Prostate gland (tissue), 2 donors: Measurements from ENCODE around the gene SNX17. TPM values are rescaled to one million over a fixed set of nuclear protein-coding genes. Genes with fewer than 3 reads are reported as not detected.
"Not testable (repeated sequence)": the region's sequence is repeated elsewhere in the genome, so short reads cannot be mapped to it uniquely, and the experiment has no call there.

Experiments used
- DNase-seq: peaks from one replicate; pipeline ENCODE4 v3.0.0-alpha.2; 2019; ENCODE audit warnings: low spot score
- H3K27ac ChIP-seq, 2 donors: fragments of 200-600 bp; sonication (generic); 2 replicates each; pipeline ENCODE4 v1.5.1; 2017 to 2019
- H3K27me3 ChIP-seq: fragments of 200-600 bp; sonication (generic); replicated peaks from 2 replicates; pipeline ENCODE4 v1.5.1; 2019; ENCODE audit not compliant: insufficient read depth
- H3K36me3 ChIP-seq, 2 donors: fragments of 200-600 bp; sonication (generic); 1 replicate in 1 of 2; 2 replicates in 1 of 2; pipeline versions ENCODE4 v1.5.1 to v1.8.1; 2017 to 2019
- H3K4me1 ChIP-seq: fragments of 200-600 bp; sonication (generic); replicated peaks from 2 replicates; pipeline ENCODE4 v1.5.1; 2019
- H3K4me3 ChIP-seq, 2 donors: fragments of 200-600 bp; sonication (generic); 2 replicates each; pipeline ENCODE4 v1.5.1; 2017 to 2019
- H3K9me3 ChIP-seq: fragments of 200-600 bp; sonication (generic); 2 replicates; pipeline ENCODE4 v1.5.1; 2017
- POLR2A ChIP-seq: fragments of 450-650 bp; IDR thresholded peaks from one replicate; pipeline ENCODE4 v1.6.1; 2016; ENCODE audit warnings: antibody characterized with exemption, mild to moderate bottlenecking
- POLR2AphosphoS5 ChIP-seq: sonication (generic); formaldehyde crosslinking; IDR thresholded peaks from one replicate; pipeline ENCODE4 v1.6.1; 2017; ENCODE audit warnings: antibody characterized with exemption
- WGBS: methylation state at CpG from one replicate; pipeline ENCODE4 v1.1.5; 2018; 5-methylcytosine and 5-hydroxymethylcytosine counted together
- intact Hi-C: fragments of 100-400 bp; cut with DNase I; formaldehyde crosslinking; loops from one replicate; pipeline ENCODE4 v1.14.2; 2022
- total RNA-seq, 2 donors: library from RNA; depleted of rRNA; stranded (reverse); fragments of >200 nt; gene quantifications; one replicate each; pipeline ENCODE4 v1.1.0, GENCODE V29; 2016
- TF ChIP-seq, protein P1 (sequence below), 4 experiments: fragments of 200-600 bp in 2 of 4; fragments of 450-650 bp in 2 of 4; sonication (generic) in 2 of 4; IDR thresholded peaks; 1 replicate in 3 of 4; 2 replicates in 1 of 4; pipeline ENCODE4 v1.5.1; 2016 to 2019; ENCODE audit warnings: antibody characterized with exemption in 4 of 4, mild to moderate bottlenecking in 2 of 4, moderate library complexity in 2 of 4

Gene SNX17
- total RNA-seq, 2 donors from 2014 or later: 127 to 134 TPM

- TF ChIP-seq, protein P1, sequence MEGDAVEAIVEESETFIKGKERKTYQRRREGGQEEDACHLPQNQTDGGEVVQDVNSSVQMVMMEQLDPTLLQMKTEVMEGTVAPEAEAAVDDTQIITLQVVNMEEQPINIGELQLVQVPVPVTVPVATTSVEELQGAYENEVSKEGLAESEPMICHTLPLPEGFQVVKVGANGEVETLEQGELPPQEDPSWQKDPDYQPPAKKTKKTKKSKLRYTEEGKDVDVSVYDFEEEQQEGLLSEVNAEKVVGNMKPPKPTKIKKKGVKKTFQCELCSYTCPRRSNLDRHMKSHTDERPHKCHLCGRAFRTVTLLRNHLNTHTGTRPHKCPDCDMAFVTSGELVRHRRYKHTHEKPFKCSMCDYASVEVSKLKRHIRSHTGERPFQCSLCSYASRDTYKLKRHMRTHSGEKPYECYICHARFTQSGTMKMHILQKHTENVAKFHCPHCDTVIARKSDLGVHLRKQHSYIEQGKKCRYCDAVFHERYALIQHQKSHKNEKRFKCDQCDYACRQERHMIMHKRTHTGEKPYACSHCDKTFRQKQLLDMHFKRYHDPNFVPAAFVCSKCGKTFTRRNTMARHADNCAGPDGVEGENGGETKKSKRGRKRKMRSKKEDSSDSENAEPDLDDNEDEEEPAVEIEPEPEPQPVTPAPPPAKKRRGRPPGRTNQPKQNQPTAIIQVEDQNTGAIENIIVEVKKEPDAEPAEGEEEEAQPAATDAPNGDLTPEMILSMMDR (IDR thresholded peaks at IDR 0.05): no peak
- TF ChIP-seq POLR2AphosphoS5: no peak
- TF ChIP-seq POLR2A: no peak
- no peak overlapping the region for H3K4me3 ChIP-seq
- no peaks in the 10 kb centered on the region for H3K27me3 ChIP-seq
- no peaks in the 10 kb centered on the region for H3K36me3 ChIP-seq
- no peak for DNase-seq
- H3K4me1 ChIP-seq: peaks cover 4% of the 10 kb centered on the region
- no peaks in the 10 kb centered on the region for H3K9me3 ChIP-seq
- 88% methylated on average over 7 of the region's 7 CpGs for WGBS
- no peak overlapping the region for H3K27ac ChIP-seq
- intact Hi-C loops: no loop called here
These were observed 20.2 kb upstream of the SNX17 start for GRCh38 chr2:27350106-27350693.

- Histone ChIP-seq H3K36me3 (no peaks in the 10 kb centered on the region), H3K4me3 (no peak overlapping the region), H3K27me3 (no peaks in the 10 kb centered on the region), H3K27ac (no peak overlapping the region), H3K4me1 (peaks cover 4% of the 10 kb centered on the region), H3K9me3 (no peaks in the 10 kb centered on the region)
- DNase-seq: no peak
- 78% methylated on average over 6 of the region's 6 CpGs for WGBS
- TF ChIP-seq POLR2A (no peak), POLR2AphosphoS5 (no peak)
- TF ChIP-seq, protein P1 (IDR thresholded peaks at IDR 0.05): no peak
- intact Hi-C loops: no loop called here
These were observed 18.4 kb upstream of the SNX17 start for GRCh38 chr2:27351802-27352598.

- intact Hi-C loops, H3K9me3 ChIP-seq, H3K4me3 ChIP-seq, H3K4me1 ChIP-seq, H3K27ac ChIP-seq, H3K36me3 ChIP-seq, H3K27me3 ChIP-seq, DNase-seq: not testable (repeated sequence)
- WGBS: 94% methylated on average over 5 of the region's 5 CpGs
These were observed 17.0 kb upstream of the SNX17 start for GRCh38 chr2:27353386-27353761.

- intact Hi-C loops: no loop called here
- peaks cover 4% of the 10 kb centered on the region for H3K4me1 ChIP-seq
- WGBS: 70% methylated on average over 7 of the region's 7 CpGs
- no peaks in the 10 kb centered on the region for H3K36me3 ChIP-seq
- no peak overlapping the region for H3K4me3 ChIP-seq
- H3K9me3 ChIP-seq: no peaks in the 10 kb centered on the region
- DNase-seq: no peak
- H3K27ac ChIP-seq: no peak overlapping the region
- TF ChIP-seq, protein P1 (IDR thresholded peaks at IDR 0.05): no peak
- TF ChIP-seq POLR2A: no peak
- no peak for TF ChIP-seq POLR2AphosphoS5
- H3K27me3 ChIP-seq: no peaks in the 10 kb centered on the region
These were observed 16.4 kb upstream of the SNX17 start for GRCh38 chr2:27353762-27354596.

DNA sequence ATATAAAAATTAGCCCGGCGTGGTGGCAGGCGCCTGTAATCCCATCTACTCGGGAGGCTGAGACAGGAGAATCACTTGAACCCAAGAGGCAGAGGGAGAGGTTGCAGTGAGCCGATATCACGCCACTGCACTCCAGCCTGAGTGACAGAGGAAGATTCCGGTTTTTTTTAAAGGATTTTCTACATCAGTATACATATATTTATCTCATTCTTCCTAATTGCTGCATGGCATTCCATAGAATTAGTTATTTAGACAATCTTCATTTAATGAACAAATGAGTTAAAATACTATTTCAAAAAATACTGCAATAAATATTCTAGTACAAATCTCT lies 15.9 kb upstream of the SNX17 start:
- Histone ChIP-seq H3K27ac (no peak overlapping the region), H3K36me3 (no peaks in the 10 kb centered on the region), H3K9me3 (no peaks in the 10 kb centered on the region), H3K4me1 (peaks cover 4% of the 10 kb centered on the region), H3K4me3 (no peak overlapping the region), H3K27me3 (no peaks in the 10 kb centered on the region)
- intact Hi-C loops: no loop called here
- WGBS: 96% methylated on average over 7 of the region's 7 CpGs
- DNase-seq: no peak
- no peak for TF ChIP-seq POLR2A
- TF ChIP-seq POLR2AphosphoS5: no peak
- TF ChIP-seq, protein P1 (IDR thresholded peaks at IDR 0.05): no peak
